IMR-90 (cell line): ENCODE data around the gene DENND1A. TPM values are rescaled to one million over a fixed set of nuclear protein-coding genes. Genes with fewer than 3 reads are reported as not detected.

Experiments used
- ATAC-seq: fragments of 200-7000 bp; cut with Tn5 transposase; 2 replicates; pipeline ENCODE4 v1.9.1; 2020; ENCODE audit warnings: low read depth, mild to moderate bottlenecking, moderate library complexity
- BruUV-seq: library from RNA; stranded (reverse); fragments of 400-500 nt; replicated peaks from 2 replicates; lab custom pipeline; 2021; lab: Mats Ljungman, UMichigan
- CTCF ChIA-PET: fragments of 300-600 bp; formaldehyde crosslinking; extraction: SDS; loops from one replicate; lab custom pipeline; 2021; ENCODE audit warnings: antibody characterized with exemption; lab: Yijun Ruan, JAX
- POLR2A ChIA-PET: fragments of 300-600 bp; sonication (Branson Sonifier 250); formaldehyde crosslinking; loops from one replicate; lab custom pipeline; 2022; ENCODE audit warnings: antibody characterized with exemption; ENCODE audit not compliant: unreplicated experiment; lab: Charles Lee
- DNase-seq: peaks from one replicate; pipeline ENCODE4 v3.0.0; 2013
- H2AFZ ChIP-seq: replicated peaks from 2 replicates; pipeline ENCODE3; 2013; ENCODE audit warnings: low read length, mild to moderate bottlenecking; ENCODE audit not compliant: poor library complexity
- H2AK5ac ChIP-seq: 2 replicates; pipeline ENCODE4 v1.6.1; 2013; ENCODE audit warnings: low read depth, low read length, inconsistent platforms
- H2AK9ac ChIP-seq: replicated peaks from 2 replicates; pipeline ENCODE3; 2013; ENCODE audit warnings: mild to moderate bottlenecking, low read depth, low read length, moderate library complexity; ENCODE audit not compliant: poor library complexity
- H2BK120ac ChIP-seq: 2 replicates; pipeline ENCODE4 v1.6.1; 2013; ENCODE audit warnings: low read depth, low read length, inconsistent platforms
- H2BK15ac ChIP-seq: 3 replicates; pipeline ENCODE4 v1.6.1; 2013; ENCODE audit warnings: low read depth, low read length, inconsistent platforms
- H2BK20ac ChIP-seq: 2 replicates; pipeline ENCODE4 v1.6.1; 2013; ENCODE audit warnings: low read depth, mild to moderate bottlenecking, inconsistent platforms, low read length, moderate library complexity
- H2BK5ac ChIP-seq: 2 replicates; pipeline ENCODE4 v1.6.1; 2013; ENCODE audit warnings: mild to moderate bottlenecking, low read depth, low read length, inconsistent platforms; ENCODE audit not compliant: poor library complexity, severe bottlenecking
- H3K14ac ChIP-seq: replicated peaks from 2 replicates; pipeline ENCODE4 v1.6.1; 2013; ENCODE audit warnings: low read depth, low read length, inconsistent platforms
- H3K18ac ChIP-seq: 2 replicates; pipeline ENCODE4 v1.6.1; 2013; ENCODE audit warnings: low read depth, low read length, control low read depth
- H3K23ac ChIP-seq: 2 replicates; pipeline ENCODE4 v1.6.1; 2013; ENCODE audit warnings: low read depth, low read length, inconsistent platforms
- H3K27ac ChIP-seq: 2 replicates; pipeline ENCODE4 v1.5.1; 2013; ENCODE audit warnings: mild to moderate bottlenecking, control low read depth, low read length; ENCODE audit not compliant: insufficient read depth
- H3K27me3 ChIP-seq: 2 replicates; pipeline ENCODE4 v1.6.1; 2013; ENCODE audit warnings: low read length; ENCODE audit not compliant: control insufficient read depth, insufficient read depth
- H3K36me3 ChIP-seq: 2 replicates; pipeline ENCODE4 v1.6.1; 2013; ENCODE audit warnings: low read length, mixed read lengths; ENCODE audit not compliant: control insufficient read depth, insufficient read depth
- H3K4ac ChIP-seq: 2 replicates; pipeline ENCODE4 v1.6.1; 2013; ENCODE audit warnings: low read depth, low read length, inconsistent platforms
- H3K4me1 ChIP-seq: 2 replicates; pipeline ENCODE4 v1.6.1; 2013; ENCODE audit warnings: low read length, mixed read lengths; ENCODE audit not compliant: control insufficient read depth, insufficient read depth
- H3K4me2 ChIP-seq: 2 replicates; pipeline ENCODE4 v1.6.1; 2013; ENCODE audit warnings: low read depth, mild to moderate bottlenecking, control low read depth, low read length, moderate library complexity
- H3K4me3 ChIP-seq: 2 replicates; pipeline ENCODE4 v1.5.1; 2013; ENCODE audit warnings: low read depth, mild to moderate bottlenecking, control low read depth, low read length, moderate library complexity; ENCODE audit not compliant: insufficient read depth
- H3K56ac ChIP-seq: 2 replicates; pipeline ENCODE4 v1.6.1; 2013; ENCODE audit warnings: low read length, inconsistent platforms; ENCODE audit not compliant: insufficient read depth; ENCODE audit errors: extremely low read depth
- H3K79me1 ChIP-seq, 2 experiments: 2 replicates each; pipeline ENCODE4 v1.6.1; 2013; ENCODE audit warnings: low read length in 2 of 2, inconsistent platforms in 1 of 2, low read depth in 1 of 2
- H3K9ac ChIP-seq: 2 replicates; pipeline ENCODE4 v1.6.1; 2013; ENCODE audit warnings: low read depth, low read length, control low read depth
- H3K9me1 ChIP-seq: 2 replicates; pipeline ENCODE4 v1.6.1; 2013; ENCODE audit warnings: low read length, inconsistent platforms; ENCODE audit not compliant: insufficient read depth
- H3K9me3 ChIP-seq: 2 replicates; pipeline ENCODE4 v1.6.1; 2013; ENCODE audit warnings: low read length; ENCODE audit not compliant: control insufficient read depth, insufficient read depth
- H4K20me1 ChIP-seq: 2 replicates; pipeline ENCODE4 v1.6.1; 2013; ENCODE audit warnings: low read length, inconsistent platforms; ENCODE audit not compliant: insufficient read depth
- H4K5ac ChIP-seq: 2 replicates; pipeline ENCODE4 v1.6.1; 2013; ENCODE audit warnings: mild to moderate bottlenecking, low read depth, low read length, control low read depth
- H4K8ac ChIP-seq, 2 experiments: 2 replicates each; pipeline ENCODE4 v1.6.1; 2013; ENCODE audit warnings: low read depth in 2 of 2, low read length in 2 of 2, control low read depth in 1 of 2, inconsistent platforms in 1 of 2
- H4K91ac ChIP-seq: 2 replicates; pipeline ENCODE4 v1.6.1; 2013; ENCODE audit warnings: low read depth, low read length, inconsistent platforms; ENCODE audit not compliant: insufficient read depth
- CEBPB ChIP-seq: IDR thresholded peaks from 2 replicates; pipeline ENCODE4 v1.6.1; 2012; ENCODE audit warnings: low read depth, low read length, improper control_type of control experiment
- CHD1 ChIP-seq: IDR thresholded peaks from 2 replicates; pipeline ENCODE4 v1.6.1; 2012; ENCODE audit warnings: low read depth, low read length, improper control_type of control experiment
- CTCF ChIP-seq: conservative IDR thresholded peaks from 2 replicates; pipeline ENCODE4 v1.5.1; 2012; ENCODE audit warnings: mild to moderate bottlenecking, low read depth, low read length, improper control_type of control experiment
- FOS ChIP-seq: fragments of 150-350 bp; IDR thresholded peaks from 2 replicates; pipeline ENCODE4 v1.6.1; 2016; ENCODE audit warnings: low read depth, low read length
- NFE2L2 ChIP-seq: fragments of 150-350 bp; IDR thresholded peaks from 2 replicates; pipeline ENCODE4 v1.6.1; 2016; ENCODE audit warnings: low read depth, mild to moderate bottlenecking, low read length
- RFX5 ChIP-seq: IDR thresholded peaks from 2 replicates; pipeline ENCODE4 v1.8.0; 2012; ENCODE audit warnings: low read depth, mild to moderate bottlenecking, low read length, moderate library complexity
- USF2 ChIP-seq: fragments of 150-350 bp; IDR thresholded peaks from 2 replicates; pipeline ENCODE4 v1.6.1; 2017; ENCODE audit warnings: mild to moderate bottlenecking, antibody characterized with exemption, low read length, low read depth
- WGBS, 2 experiments: methylation state at CpG; one replicate each; pipeline versions ENCODE4 v1.1.5 to v1.1.7; 2013; ENCODE audit warnings: missing lambda C conversion rate in 2 of 2; ENCODE audit not compliant: insufficient read length in 1 of 2; ENCODE audit errors: extremely low coverage in 2 of 2; 5-methylcytosine and 5-hydroxymethylcytosine counted together
- dilution Hi-C: fragments of 300-500 bp; cut with HindIII; formaldehyde crosslinking; loops from one replicate; pipeline ENCODE4 v1.14.3; 2018; ENCODE audit warnings: low sequenced_read_pairs; ENCODE audit not compliant: unreplicated experiment
- in situ Hi-C: fragments of 300-500 bp; cut with MboI; formaldehyde crosslinking; loops from 3 replicates; pipeline ENCODE4 v1.14.3; 2019; ENCODE audit warnings: low sequenced_read_pairs, inconsistent platforms, mixed read lengths
- intact Hi-C: fragments of 100-400 bp; cut with micrococcal nuclease; formaldehyde crosslinking; loops from 2 replicates; pipeline ENCODE4 v1.10.0; 2022
- polyA plus RNA-seq, 3 experiments: library from polyadenylated mRNA; depleted of rRNA; stranded (reverse); fragments of >200 nt; gene quantifications; 2 replicates each; pipeline ENCODE4 v1.2.3, GENCODE V29; 2012; ENCODE audit warnings: low replicate concordance in 1 of 3
- total RNA-seq: library from RNA; depleted of rRNA; stranded (reverse); fragments of >200 nt; gene quantifications from 2 replicates; pipeline ENCODE4 v1.2.3, GENCODE V29; 2012

Gene DENND1A
- total and polyA plus RNA-seq, 2 of the 4 experiments (the other 2 are of a cell fraction): 21.4 to 27.6 TPM

- no peaks in the 10 kb centered on the region for H3K36me3 ChIP-seq
- intact Hi-C loops (loop anchor here (10.0 kb wide), 2 partner anchors 354 to 514 kb away; no protein-coding TSS in a partner anchor), dilution Hi-C loops (no loop called here), in situ Hi-C loops (no loop called here)
- ATAC-seq (no peak), DNase-seq (no peak)
- TF ChIP-seq CEBPB (no peak), CTCF (no peak), USF2 (no peak), RFX5 (no peak), NFE2L2 (no peak), CHD1 (no peak), FOS (no peak)
- H3K9me1 ChIP-seq: no peaks in the 10 kb centered on the region
- H3K56ac ChIP-seq: no peak overlapping the region
- no peak overlapping the region for H2BK15ac ChIP-seq
- no peak overlapping the region for H3K27ac ChIP-seq
- no peak overlapping the region for H3K4ac ChIP-seq
- peaks cover 8% of the 10 kb centered on the region; the same call in 1 of the 2 replicates for H3K4me1 ChIP-seq
- no peak overlapping the region for H2BK120ac ChIP-seq
- POLR2A ChIA-PET: no interaction called here
- H4K91ac ChIP-seq: no peak overlapping the region
- H3K4me2 ChIP-seq: no peak overlapping the region
- no peaks in the 10 kb centered on the region for H3K79me1 ChIP-seq
- H3K18ac ChIP-seq: no peak overlapping the region
- H3K9me3 ChIP-seq: no peaks in the 10 kb centered on the region
- BruUV-seq: no TSS peak
- no peak overlapping the region for H2AK5ac ChIP-seq
- H3K14ac ChIP-seq: no peak overlapping the region
- no CpG with 5 or more reads among the region's 10 CpGs for WGBS, 2 experiments
- no peak overlapping the region for H2BK20ac ChIP-seq
- no peak overlapping the region for H2AK9ac ChIP-seq
- no peak overlapping the region for H4K5ac ChIP-seq
- no peak overlapping the region for H2BK5ac ChIP-seq
- CTCF ChIA-PET: no interaction called here
- H3K9ac ChIP-seq: no peak overlapping the region
- H3K4me3 ChIP-seq: no peak overlapping the region
- no peaks in the 10 kb centered on the region for H4K20me1 ChIP-seq
- H2AFZ ChIP-seq: no peak overlapping the region
- H4K8ac ChIP-seq: no peak overlapping the region
- H3K27me3 ChIP-seq: peaks cover 36% of the 10 kb centered on the region
- no peak overlapping the region for H3K23ac ChIP-seq
These were observed 571.6 kb downstream of the DENND1A start for GRCh38 chr9:123358181-123358905.
